ENCODE data around the gene PTPRF.

GRCh38 chr1:43521756-43522155 lies 8.9 kb upstream of the PTPRF start:
- TF ChIP-seq POLR2A (IDR thresholded peaks at IDR 0.05), result no peak
- no peak for TF ChIP-seq CTCF (IDR thresholded peaks at IDR 0.05)

All from esophagus squamous epithelium (tissue), 4 donors.